HCT116 (cell line): ENCODE results near the gene KMT2D.

Experiments
- POLR2A ChIP-seq: IDR thresholded peaks from 2 replicates; pipeline ENCODE4 v1.7.0; 2011; ENCODE audit warnings: borderline replicate concordance; ENCODE audit not compliant: insufficient read depth, insufficient read length; ENCODE audit errors: extremely low read depth
- POLR2AphosphoS5 ChIP-seq: IDR thresholded peaks from 2 replicates; pipeline ENCODE4 v1.6.1; 2011; ENCODE audit warnings: mild to moderate bottlenecking, low read depth, low read length, moderate library complexity
- SP1 ChIP-seq: IDR thresholded peaks from 2 replicates; pipeline ENCODE4 v1.6.1; 2012; ENCODE audit warnings: low read depth
- YY1 ChIP-seq: IDR thresholded peaks from 2 replicates; pipeline ENCODE4 v1.6.1; 2011; ENCODE audit warnings: low read length, low read depth, moderate library complexity, mild to moderate bottlenecking; ENCODE audit not compliant: insufficient replicate concordance; ENCODE audit errors: extremely low read depth
- TF ChIP-seq, protein P1 (sequence below), 3 experiments: fragments of 200-600 bp in 1 of 3; sonication (generic) in 1 of 3; IDR thresholded peaks in 2 of 3; conservative IDR thresholded peaks in 1 of 3; 2 replicates each; pipeline ENCODE4 v1.5.1; 2012 to 2017; ENCODE audit warnings: low read depth in 2 of 3, low read length in 2 of 3, antibody characterized with exemption in 1 of 3, borderline replicate concordance in 1 of 3, control low read depth in 1 of 3, mild to moderate bottlenecking in 1 of 3, mixed read lengths in 1 of 3, mixed run types in 1 of 3, moderate library complexity in 1 of 3; ENCODE audit not compliant: insufficient read depth in 1 of 3

DNA sequence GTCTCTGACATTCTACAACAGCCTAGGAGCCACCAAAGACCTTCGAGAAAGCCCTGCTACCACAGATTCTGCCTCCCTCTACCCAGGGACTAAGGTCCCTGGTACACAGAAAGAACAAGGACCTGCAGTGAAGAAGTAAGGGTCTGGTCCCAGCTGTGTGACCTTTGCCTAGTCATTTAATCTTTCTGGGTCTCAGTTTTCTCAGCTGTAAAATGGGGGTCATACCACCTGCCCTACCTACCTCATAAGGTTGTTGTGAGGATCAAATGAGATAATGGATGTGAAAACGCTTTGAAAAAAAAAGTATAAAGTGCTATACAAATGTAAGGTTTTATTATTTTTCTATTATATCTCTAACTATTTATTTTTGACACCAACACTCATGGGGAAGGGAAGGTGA, 36.8 kb downstream of the KMT2D start:
- TF ChIP-seq, protein P1, sequence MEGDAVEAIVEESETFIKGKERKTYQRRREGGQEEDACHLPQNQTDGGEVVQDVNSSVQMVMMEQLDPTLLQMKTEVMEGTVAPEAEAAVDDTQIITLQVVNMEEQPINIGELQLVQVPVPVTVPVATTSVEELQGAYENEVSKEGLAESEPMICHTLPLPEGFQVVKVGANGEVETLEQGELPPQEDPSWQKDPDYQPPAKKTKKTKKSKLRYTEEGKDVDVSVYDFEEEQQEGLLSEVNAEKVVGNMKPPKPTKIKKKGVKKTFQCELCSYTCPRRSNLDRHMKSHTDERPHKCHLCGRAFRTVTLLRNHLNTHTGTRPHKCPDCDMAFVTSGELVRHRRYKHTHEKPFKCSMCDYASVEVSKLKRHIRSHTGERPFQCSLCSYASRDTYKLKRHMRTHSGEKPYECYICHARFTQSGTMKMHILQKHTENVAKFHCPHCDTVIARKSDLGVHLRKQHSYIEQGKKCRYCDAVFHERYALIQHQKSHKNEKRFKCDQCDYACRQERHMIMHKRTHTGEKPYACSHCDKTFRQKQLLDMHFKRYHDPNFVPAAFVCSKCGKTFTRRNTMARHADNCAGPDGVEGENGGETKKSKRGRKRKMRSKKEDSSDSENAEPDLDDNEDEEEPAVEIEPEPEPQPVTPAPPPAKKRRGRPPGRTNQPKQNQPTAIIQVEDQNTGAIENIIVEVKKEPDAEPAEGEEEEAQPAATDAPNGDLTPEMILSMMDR (IDR thresholded peaks at IDR 0.05 in 2 of 3, conservative IDR thresholded peaks at IDR 0.05 in 1 of 3; ENCODE audit: borderline replicate concordance in 1 of 3, insufficient read depth in 1 of 3, low read depth in 2 of 3, low read length in 2 of 3): no peak
- TF ChIP-seq POLR2AphosphoS5 (no peak), YY1 (no peak), POLR2A (no peak), SP1 (no peak)
